GM12891 (cell line): ENCODE data around the gene TESK2.

Experiments used
- POLR2A ChIP-seq: IDR thresholded peaks from 2 replicates; pipeline ENCODE4 v1.6.1; 2011; ENCODE audit warnings: low read depth, low read length, control low read depth
- TAF1 ChIP-seq: IDR thresholded peaks from 2 replicates; pipeline ENCODE4 v1.6.1; 2011; ENCODE audit warnings: low read depth, low read length, control low read depth

DNA sequence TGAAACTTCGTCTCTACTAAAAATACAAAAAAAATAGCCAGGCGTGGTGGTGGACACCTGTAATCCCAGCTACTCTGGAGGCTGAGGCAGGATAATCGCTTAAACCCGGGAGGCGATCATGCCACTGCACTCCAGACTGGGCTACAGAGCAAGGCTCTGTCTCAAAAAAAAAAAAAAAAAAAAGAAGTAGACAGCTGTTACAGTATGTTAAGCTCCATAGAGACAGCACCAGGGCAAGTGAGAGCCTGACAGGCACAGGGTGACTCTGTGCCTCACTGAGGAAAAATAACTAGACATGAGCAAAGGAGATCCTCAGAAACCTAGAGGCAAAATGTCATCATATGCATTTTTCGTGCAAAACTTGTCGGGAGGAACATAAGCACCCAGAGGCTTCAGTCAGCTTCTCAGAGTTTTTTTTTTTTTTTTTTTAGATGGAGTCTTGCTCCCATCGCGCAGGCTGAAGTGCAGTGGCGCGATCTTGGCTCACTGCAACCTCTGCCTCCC, 39.7 kb upstream of the TESK2 start:
- TF ChIP-seq TAF1 (no peak), POLR2A (no peak)
